ENCODE measurements around the gene TLE5.

Gene TLE5

DNA sequence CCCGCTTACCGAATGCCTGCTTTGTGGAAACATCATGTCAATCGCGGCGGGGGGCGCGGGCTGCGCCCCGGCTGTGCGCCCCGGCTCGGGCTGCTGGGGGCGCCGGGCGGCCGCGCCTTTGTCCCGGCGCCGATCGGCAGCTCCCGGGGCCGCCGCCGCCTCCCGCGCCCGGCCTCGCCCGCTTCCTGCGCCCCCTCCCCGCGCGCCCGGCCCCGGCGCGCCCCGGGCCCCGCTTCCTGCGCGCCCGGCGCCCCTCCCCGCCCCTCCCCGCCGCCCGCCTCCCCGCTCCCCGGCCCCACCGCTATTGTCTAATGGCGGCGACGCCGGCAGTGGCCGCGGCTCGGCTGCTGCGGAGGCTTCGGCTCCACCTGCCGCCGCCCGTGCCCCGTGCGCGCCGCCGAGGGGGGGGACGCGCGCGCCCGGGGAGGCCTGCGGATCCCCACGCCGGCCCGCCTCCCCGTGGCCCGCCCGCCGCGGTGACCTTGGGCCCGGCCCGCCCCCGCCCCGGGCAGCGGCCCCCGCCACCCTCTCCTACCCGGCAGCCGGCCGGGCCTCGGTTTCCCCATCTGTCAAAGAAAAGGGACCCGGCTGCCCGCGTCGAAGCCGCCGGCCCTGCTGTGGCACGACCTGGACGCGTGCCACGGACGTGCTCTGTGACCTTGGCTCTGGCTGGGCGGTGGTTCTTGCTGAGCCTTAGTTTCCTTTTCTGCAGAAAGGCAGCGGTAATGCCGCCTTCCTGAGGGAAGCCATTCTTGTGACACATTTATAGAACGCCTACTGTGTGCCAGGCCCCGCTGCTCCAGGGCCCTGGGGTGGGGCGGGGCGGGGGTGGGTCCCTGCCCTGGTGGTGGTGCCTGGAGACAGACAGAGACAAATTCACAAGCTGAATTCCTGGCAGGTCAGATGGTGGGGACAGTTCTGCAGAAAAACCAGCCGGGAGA, at the start of gene TLE5:
TLE5 (minus strand) TSS at position 331 of the 941 bp plus-strand sequence; CDS start at position 36, 295 bp downstream.
- no peak for DNase-seq

GRCh38 chr19:3111586-3112247, 49.4 kb upstream of the TLE5 start:
- no peak for DNase-seq

DNA sequence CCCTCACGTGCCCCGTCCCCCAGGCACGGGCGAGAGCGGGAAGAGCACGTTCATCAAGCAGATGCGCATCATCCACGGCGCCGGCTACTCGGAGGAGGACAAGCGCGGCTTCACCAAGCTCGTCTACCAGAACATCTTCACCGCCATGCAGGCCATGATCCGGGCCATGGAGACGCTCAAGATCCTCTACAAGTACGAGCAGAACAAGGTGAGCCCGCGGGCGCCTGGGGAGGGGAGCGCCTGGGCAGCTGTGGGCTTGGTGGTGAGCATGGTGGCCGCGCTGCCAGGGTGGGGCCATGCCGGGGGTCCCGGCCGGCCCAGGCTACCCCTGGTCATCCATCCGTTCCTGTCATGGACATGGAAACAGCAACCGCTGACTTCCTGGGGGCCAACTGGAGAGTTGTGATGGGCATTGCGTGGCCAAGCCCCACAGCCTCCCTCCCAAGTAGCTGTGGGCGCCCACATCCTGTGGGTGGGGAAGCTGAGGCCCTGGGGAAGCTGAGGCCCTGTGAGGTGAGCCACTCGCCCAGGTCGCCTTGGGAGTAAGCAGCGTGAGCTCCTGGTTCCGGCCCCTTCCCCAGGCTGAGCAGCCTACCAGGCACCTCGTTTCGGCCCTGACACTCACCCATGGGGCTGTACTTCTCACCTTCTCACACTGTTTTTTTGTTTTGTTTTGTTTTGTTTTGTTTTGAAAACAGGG, 48.0 kb upstream of the TLE5 start:
- DNase-seq, result no peak

GRCh38 chr19:3109491-3109890, 47.2 kb upstream of the TLE5 start:
- no peak for DNase-seq

DNA sequence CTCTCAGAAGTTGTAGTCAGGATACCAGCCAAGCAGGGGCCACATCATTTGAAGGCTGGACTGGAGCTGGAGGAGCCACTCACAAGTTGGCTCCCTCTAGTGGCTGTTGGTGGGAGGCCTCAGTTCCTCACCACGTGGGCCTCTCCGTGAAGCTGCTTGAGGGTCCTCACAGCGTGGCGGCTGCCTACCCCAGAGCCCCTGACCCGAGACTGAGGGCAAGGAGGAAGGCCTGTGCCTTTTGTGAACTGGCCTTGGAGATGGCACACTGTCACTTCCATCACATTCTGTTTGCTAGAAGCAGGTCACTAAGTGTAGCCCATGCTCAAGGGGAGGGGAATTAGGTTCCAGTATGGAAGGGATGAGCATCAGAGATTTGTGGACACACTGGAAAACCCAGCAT, 46.5 kb upstream of the TLE5 start:
- DNase-seq, result peak in 1 of 2 experiments; percentile 23

DNA sequence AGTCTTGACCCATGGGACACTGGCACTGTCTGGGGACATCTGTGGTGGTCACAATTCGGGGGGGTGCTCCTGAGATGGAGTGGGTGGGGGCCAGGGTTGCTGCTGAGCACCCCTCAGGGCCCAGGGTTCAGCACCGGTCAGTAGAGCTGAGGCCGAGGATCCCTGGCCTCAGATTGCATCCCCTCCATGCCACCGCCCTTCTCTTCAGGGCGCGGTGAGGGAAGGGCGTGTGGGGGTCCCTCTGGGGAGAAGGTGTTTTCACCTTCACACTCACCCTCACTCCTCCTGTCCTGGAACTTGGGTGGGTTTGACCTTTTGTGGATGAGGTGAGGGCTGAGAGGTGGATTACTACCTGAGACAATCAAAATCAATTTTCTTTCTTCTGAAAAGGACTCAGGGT, 45.4 kb upstream of the TLE5 start:
- DNase-seq, result no peak

GRCh38 chr19:3106509-3107141, 44.3 kb upstream of the TLE5 start:
- no peak for DNase-seq

GRCh38 chr19:3105641-3106508, 43.6 kb upstream of the TLE5 start:
- DNase-seq, result no peak

DNA sequence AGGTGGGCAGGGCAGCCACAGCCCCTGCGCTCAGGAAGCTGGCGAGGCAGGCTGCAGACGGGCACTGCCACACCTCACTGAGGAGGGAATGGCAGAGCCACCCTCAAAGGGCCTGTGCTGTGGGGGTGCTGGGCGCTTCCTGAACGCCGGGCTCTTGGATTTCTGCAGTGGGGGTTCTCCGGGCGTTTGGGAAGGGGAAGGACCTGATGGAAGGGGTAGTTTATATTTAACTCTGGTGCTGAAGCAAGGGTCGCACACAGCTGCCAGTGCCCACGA, 42.4 kb upstream of the TLE5 start:
- DNase-seq, result no peak

- no peak for DNase-seq
Measured at GRCh38 chr19:3102239-3103140, 40.2 kb upstream of the TLE5 start.

DNA sequence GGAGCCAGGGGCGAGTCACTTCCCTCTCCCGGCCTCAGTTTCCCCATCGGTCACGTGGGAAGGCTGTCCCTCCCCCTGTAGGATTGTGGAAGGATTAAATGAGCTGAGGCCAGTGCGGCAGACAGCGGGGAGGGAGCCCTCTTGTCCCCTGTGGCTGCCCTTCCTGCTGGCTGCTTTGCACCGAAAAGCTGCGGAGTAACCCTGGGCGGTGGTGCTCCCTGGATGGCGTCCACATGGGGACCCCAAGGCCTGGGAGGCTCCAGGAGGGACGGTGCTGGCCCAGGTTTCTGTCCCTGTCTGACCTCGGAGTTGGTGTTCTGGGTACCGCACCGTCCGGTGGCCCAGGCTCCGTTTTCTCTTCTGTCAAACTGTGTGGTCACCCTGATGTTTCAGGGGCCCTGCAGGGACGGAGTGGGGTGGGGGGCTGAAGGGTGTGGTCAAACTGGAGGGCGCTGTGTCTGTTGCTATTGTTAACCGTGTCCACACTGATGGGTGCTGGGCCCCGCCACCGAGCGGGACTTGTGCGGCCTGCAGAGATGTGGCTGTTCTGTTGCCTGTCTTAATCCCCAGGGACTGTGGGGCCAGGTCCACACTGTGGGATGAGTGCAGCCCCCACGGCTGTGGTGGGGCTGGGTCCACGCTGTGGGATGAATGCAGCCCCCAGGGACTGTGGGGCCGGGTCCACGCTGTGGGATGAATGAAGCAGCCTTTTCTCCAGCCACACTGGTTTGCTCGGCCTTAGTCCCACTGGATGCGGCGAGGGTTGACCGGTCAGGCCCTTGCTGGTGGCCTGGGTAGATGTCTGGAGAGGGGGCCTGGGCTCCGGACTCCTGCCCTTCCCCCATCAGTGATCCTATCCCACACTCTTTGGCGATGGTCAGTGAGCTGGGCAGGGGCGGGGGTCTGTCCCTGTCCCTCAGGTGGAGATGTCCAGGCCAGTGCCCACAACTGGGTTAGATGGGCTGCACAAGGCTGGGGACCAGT, 38.7 kb upstream of the TLE5 start:
- no peak for DNase-seq

DNA sequence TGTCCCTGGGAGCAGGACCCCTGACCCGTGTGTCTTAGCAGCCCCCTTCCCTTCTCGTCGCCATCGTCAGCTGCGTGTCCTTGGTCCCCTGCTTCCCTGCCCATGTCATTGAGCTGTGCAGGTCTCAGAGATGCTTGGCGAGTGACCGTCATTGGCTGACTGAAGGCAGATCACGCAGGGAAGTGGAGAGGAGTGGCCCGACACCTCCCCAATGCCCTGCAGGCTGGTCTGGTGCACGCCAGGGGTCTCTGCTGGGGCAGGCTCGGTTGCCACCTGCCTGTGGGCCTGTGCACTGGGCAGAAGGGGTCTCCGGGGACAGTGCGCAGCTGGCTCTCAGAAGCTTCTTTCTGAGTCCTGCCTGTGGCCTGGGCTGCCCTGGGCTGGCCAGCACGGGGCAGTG, 38.0 kb upstream of the TLE5 start:
- peak in 1 of 2 experiments; percentile 25 for DNase-seq

GRCh38 chr19:3099347-3100145, 37.3 kb upstream of the TLE5 start:
- DNase-seq, result no peak

DNA sequence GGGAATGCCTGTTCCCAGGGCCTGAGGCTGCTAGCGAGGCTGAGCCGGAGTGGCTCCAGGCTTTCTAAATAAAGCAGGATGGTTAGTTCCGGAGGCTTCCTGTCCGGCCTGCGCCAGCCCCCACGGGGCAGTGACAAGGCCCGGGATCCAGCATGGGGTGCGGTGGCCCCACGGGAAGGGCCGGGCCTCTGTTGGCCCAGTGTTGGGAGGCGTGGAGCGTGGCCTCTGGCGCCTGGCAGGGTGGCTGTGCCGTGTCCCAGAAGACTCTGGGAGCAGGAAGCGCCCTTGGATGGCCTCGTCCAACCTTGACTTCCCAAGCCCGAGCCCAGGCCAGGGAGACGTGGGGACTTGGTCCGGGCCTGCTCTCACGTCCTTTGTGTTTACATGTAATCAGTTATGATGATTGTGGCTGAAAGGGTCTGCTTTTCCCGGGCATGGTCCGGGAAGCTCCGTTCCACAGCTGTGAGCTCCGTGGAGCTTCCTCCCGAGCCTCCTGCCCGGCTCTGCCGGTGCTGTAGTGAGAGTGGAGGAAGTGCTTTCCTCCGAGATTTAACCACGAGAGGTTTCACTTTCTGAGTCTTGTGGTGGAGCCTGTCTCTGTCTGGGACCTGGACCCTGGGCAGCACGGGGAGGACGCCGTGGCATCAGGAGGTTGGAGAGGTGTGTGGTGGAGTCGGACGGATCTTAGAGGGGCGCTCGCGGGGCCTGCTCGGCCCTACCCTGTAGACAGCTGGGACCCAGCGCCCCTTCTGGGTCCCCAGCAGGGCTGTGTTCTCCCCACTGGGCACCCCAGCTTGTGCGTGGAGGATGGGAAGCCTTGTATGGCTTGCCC, 36.4 kb upstream of the TLE5 start:
- no peak for DNase-seq

DNA sequence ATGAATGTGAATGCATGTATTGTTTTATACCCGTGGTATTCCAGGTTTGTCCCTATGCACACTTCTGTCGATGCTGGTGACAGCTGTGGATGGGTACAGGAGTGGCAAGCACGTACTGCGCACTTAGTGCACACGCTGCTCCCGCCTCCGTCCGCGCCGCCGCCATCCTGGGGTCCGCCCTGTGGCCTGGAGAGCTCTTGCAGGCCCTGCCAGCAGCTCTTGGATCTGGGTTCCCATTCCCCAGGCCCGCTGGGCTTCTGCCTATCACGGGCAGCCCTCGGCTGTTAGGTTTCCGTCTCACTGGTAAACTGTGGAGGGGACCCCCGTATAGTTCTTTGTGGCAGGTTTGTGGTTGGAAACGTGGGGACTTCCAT, 35.8 kb upstream of the TLE5 start:
- DNase-seq, result no peak

- DNase-seq, result peak in 1 of 2 experiments; percentile 41
Measured at GRCh38 chr19:3097442-3097871, 35.2 kb upstream of the TLE5 start.

GRCh38 chr19:3096902-3097326, 34.6 kb upstream of the TLE5 start:
- no peak for DNase-seq
